ENCODE results near the gene HS6ST1.
"Not testable (repeated sequence)": the region's sequence is repeated elsewhere in the genome, so short reads cannot be mapped to it uniquely, and the experiment has no call there.

Gene HS6ST1

GRCh38 chr2:128269063-128269989 lies 49.3 kb downstream of the HS6ST1 start:
- no peak for ATAC-seq
- TF ChIP-seq BACH2 (CRISPR knock-in tag; IDR thresholded peaks at IDR 0.05; ENCODE audit: borderline replicate concordance) (no peak), ZNF565 (CRISPR knock-in tag; conservative IDR thresholded peaks at IDR 0.05; ENCODE audit: low read depth) (no peak), PPARA (CRISPR knock-in tag; IDR thresholded peaks at IDR 0.05; ENCODE audit: borderline replicate concordance) (no peak), RARB (CRISPR knock-in tag; IDR thresholded peaks at IDR 0.05) (no peak), ZFP30 (CRISPR knock-in tag; IDR thresholded peaks at IDR 0.05) (no peak), CSDC2 (CRISPR knock-in tag; IDR thresholded peaks at IDR 0.05) (no peak), ISL1 (CRISPR knock-in tag; IDR thresholded peaks at IDR 0.05) (no peak)

- not testable (repeated sequence) for ATAC-seq
Observed at GRCh38 chr2:128268611-128269010, 50.1 kb downstream of the HS6ST1 start.

- not testable (repeated sequence) for ATAC-seq
Observed at GRCh38 chr2:128268145-128268544, 50.5 kb downstream of the HS6ST1 start.

GRCh38 chr2:128267649-128268048 lies 51.0 kb downstream of the HS6ST1 start:
- not testable (repeated sequence) for ATAC-seq

- not testable (repeated sequence) for ATAC-seq
Observed at GRCh38 chr2:128267197-128267596, 51.5 kb downstream of the HS6ST1 start.

DNA sequence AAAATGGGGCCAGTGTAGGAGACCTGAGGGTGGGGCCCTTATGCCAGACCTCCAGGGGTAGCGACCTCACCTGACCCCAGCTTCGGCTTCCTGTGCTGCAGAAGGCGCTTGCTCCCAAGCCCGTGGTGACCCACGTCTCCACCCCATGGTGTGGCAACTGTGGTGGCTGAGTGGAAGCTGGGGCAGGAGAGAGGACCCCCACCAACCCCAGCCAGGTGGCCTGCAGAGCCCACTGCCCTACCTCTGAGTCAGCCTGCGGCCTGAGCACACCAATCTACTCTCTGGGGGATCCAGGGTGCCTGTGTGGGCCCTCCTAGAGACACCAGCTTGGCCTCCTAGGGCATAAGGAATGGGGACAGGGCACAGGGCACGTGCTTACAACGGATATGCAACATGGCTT lies 52.2 kb downstream of the HS6ST1 start:
- ATAC-seq, result not testable (repeated sequence)

- not testable (repeated sequence) for ATAC-seq
Observed at GRCh38 chr2:128265608-128265993, 53.1 kb downstream of the HS6ST1 start.

DNA sequence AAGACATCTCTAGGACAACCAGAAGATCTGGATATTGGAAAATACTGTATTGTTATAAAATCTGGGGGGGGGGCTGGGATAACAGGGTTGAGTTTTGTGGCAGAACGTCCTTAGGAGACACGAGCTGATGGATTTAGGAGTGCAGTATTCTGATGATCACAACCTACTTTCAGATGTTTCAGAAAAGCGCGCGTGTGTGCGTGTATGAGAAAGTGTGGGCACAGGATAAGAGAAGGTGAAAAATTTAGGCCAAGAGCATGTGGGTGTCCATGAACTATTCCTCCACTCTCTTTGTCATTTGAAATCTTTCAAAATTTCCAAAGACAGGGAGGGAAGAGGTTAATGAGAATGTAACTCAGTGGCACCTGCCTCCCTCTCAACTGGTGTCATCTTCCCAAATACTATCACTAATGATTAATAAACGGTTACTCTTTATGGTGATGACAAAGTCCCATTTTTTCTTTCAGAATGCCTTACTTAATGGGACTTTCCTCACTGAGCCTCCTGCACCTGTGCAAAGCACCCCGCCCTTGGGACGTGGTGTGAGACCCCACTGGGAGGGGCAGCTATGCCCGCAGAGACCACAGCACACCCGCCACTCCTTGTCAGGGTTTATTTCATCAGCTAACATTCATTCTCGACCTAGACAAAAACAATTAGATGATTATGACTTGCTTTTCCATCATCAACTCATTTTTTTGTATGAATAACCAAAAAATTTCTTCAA lies 53.6 kb downstream of the HS6ST1 start:
- no peak for TF ChIP-seq ESRRG (CRISPR knock-in tag; IDR thresholded peaks at IDR 0.05)
- TF ChIP-seq TCF4 (CRISPR knock-in tag; IDR thresholded peaks at IDR 0.05; ENCODE audit: borderline replicate concordance), result no peak
- TF ChIP-seq, protein P1, sequence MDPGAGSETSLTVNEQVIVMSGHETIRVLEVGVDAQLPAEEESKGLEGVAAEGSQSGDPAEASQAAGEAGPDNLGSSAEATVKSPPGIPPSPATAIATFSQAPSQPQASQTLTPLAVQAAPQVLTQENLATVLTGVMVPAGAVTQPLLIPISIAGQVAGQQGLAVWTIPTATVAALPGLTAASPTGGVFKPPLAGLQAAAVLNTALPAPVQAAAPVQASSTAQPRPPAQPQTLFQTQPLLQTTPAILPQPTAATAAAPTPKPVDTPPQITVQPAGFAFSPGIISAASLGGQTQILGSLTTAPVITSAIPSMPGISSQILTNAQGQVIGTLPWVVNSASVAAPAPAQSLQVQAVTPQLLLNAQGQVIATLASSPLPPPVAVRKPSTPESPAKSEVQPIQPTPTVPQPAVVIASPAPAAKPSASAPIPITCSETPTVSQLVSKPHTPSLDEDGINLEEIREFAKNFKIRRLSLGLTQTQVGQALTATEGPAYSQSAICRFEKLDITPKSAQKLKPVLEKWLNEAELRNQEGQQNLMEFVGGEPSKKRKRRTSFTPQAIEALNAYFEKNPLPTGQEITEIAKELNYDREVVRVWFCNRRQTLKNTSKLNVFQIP (CRISPR knock-in tag; IDR thresholded peaks at IDR 0.05; ENCODE audit: borderline replicate concordance, low read depth), result no peak
- no peak for TF ChIP-seq ZNF565 (CRISPR knock-in tag; conservative IDR thresholded peaks at IDR 0.05; ENCODE audit: low read depth)
- TF ChIP-seq ZFP30 (CRISPR knock-in tag; IDR thresholded peaks at IDR 0.05), result no peak
- no peak for TF ChIP-seq TOX (CRISPR knock-in tag; IDR thresholded peaks at IDR 0.05; ENCODE audit: borderline replicate concordance)
- no peak for TF ChIP-seq GLIS3 (CRISPR knock-in tag; IDR thresholded peaks at IDR 0.05)
- TF ChIP-seq OSR1 (CRISPR knock-in tag; IDR thresholded peaks at IDR 0.05), result no peak
- TF ChIP-seq RARB (CRISPR knock-in tag; IDR thresholded peaks at IDR 0.05), result no peak
- no peak for TF ChIP-seq PPARA (CRISPR knock-in tag; IDR thresholded peaks at IDR 0.05; ENCODE audit: borderline replicate concordance)
- TF ChIP-seq ZFP3 (CRISPR knock-in tag; IDR thresholded peaks at IDR 0.05), result no peak
- no peak for TF ChIP-seq CSDC2 (CRISPR knock-in tag; IDR thresholded peaks at IDR 0.05)
- TF ChIP-seq ARNTL (CRISPR knock-in tag; IDR thresholded peaks at IDR 0.05; ENCODE audit: borderline replicate concordance, low read depth), result no peak
- TF ChIP-seq, protein P2, sequence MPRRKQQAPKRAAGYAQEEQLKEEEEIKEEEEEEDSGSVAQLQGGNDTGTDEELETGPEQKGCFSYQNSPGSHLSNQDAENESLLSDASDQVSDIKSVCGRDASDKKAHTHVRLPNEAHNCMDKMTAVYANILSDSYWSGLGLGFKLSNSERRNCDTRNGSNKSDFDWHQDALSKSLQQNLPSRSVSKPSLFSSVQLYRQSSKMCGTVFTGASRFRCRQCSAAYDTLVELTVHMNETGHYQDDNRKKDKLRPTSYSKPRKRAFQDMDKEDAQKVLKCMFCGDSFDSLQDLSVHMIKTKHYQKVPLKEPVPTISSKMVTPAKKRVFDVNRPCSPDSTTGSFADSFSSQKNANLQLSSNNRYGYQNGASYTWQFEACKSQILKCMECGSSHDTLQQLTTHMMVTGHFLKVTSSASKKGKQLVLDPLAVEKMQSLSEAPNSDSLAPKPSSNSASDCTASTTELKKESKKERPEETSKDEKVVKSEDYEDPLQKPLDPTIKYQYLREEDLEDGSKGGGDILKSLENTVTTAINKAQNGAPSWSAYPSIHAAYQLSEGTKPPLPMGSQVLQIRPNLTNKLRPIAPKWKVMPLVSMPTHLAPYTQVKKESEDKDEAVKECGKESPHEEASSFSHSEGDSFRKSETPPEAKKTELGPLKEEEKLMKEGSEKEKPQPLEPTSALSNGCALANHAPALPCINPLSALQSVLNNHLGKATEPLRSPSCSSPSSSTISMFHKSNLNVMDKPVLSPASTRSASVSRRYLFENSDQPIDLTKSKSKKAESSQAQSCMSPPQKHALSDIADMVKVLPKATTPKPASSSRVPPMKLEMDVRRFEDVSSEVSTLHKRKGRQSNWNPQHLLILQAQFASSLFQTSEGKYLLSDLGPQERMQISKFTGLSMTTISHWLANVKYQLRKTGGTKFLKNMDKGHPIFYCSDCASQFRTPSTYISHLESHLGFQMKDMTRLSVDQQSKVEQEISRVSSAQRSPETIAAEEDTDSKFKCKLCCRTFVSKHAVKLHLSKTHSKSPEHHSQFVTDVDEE (CRISPR knock-in tag; IDR thresholded peaks at IDR 0.05), result no peak
- TF ChIP-seq ZNF70 (CRISPR knock-in tag; IDR thresholded peaks at IDR 0.05), result no peak
- TF ChIP-seq, protein P3, sequence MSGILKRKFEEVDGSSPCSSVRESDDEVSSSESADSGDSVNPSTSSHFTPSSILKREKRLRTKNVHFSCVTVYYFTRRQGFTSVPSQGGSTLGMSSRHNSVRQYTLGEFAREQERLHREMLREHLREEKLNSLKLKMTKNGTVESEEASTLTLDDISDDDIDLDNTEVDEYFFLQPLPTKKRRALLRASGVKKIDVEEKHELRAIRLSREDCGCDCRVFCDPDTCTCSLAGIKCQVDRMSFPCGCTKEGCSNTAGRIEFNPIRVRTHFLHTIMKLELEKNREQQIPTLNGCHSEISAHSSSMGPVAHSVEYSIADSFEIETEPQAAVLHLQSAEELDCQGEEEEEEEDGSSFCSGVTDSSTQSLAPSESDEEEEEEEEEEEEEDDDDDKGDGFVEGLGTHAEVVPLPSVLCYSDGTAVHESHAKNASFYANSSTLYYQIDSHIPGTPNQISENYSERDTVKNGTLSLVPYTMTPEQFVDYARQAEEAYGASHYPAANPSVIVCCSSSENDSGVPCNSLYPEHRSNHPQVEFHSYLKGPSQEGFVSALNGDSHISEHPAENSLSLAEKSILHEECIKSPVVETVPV (CRISPR knock-in tag; IDR thresholded peaks at IDR 0.05), result no peak
- no peak for TF ChIP-seq SNAI2 (CRISPR knock-in tag; IDR thresholded peaks at IDR 0.05)
- TF ChIP-seq ZNF8 (CRISPR knock-in tag; IDR thresholded peaks at IDR 0.05), result no peak
- ATAC-seq, result no peak
